Liver (tissue), 3 donors: ENCODE data around the gene MOCS2.

ENCODE experiments used
- CTCF ChIP-seq: fragments of 150-350 bp; IDR thresholded peaks from 2 replicates; pipeline ENCODE4 v1.5.1; 2017; ENCODE audit warnings: improper control_type of control experiment, low read depth, low read length; ENCODE audit not compliant: missing input control
- TAF1 ChIP-seq: conservative IDR thresholded peaks from 2 replicates; pipeline ENCODE4 v1.6.1; 2016; ENCODE audit warnings: antibody characterized with exemption, mild to moderate bottlenecking
- TF ChIP-seq, protein P1 (sequence below): IDR thresholded peaks from 2 replicates; pipeline ENCODE4 v1.6.1; 2016; ENCODE audit warnings: antibody characterized with exemption, mild to moderate bottlenecking
- donor health status: healthy.
- donor health status: healthy.

DNA sequence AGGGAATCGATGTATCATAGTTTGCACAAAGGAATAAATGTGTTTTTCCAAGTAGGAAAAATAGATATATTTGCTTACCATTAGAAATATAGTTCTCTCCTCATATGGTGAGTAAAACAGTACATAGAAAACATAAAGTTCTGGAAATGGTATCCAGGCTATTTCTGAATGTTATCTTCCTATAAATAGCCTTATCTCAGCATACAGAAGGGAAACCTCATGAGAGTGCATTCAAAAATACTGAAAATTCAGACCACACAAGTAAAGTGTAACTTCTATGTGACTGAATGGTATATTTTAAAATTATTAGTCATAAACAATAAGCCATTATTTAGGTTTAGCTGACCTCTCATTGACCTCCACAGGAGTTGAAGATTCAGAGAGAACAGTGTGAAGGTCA lies 43.5 kb downstream of the MOCS2 start:
- TF ChIP-seq CTCF (no peak), TAF1 (no peak)
- TF ChIP-seq, protein P1, sequence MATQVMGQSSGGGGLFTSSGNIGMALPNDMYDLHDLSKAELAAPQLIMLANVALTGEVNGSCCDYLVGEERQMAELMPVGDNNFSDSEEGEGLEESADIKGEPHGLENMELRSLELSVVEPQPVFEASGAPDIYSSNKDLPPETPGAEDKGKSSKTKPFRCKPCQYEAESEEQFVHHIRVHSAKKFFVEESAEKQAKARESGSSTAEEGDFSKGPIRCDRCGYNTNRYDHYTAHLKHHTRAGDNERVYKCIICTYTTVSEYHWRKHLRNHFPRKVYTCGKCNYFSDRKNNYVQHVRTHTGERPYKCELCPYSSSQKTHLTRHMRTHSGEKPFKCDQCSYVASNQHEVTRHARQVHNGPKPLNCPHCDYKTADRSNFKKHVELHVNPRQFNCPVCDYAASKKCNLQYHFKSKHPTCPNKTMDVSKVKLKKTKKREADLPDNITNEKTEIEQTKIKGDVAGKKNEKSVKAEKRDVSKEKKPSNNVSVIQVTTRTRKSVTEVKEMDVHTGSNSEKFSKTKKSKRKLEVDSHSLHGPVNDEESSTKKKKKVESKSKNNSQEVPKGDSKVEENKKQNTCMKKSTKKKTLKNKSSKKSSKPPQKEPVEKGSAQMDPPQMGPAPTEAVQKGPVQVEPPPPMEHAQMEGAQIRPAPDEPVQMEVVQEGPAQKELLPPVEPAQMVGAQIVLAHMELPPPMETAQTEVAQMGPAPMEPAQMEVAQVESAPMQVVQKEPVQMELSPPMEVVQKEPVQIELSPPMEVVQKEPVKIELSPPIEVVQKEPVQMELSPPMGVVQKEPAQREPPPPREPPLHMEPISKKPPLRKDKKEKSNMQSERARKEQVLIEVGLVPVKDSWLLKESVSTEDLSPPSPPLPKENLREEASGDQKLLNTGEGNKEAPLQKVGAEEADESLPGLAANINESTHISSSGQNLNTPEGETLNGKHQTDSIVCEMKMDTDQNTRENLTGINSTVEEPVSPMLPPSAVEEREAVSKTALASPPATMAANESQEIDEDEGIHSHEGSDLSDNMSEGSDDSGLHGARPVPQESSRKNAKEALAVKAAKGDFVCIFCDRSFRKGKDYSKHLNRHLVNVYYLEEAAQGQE, result no peak
